Measurements from ENCODE around the gene CD52. TPM values are rescaled to one million over a fixed set of nuclear protein-coding genes. Genes with fewer than 3 reads are reported as not detected.
A peak's percentile ranks its signal among the peaks of the same experiment; 100 is the strongest.
"Not testable (repeated sequence)": the region's sequence is repeated elsewhere in the genome, so short reads cannot be mapped to it uniquely, and the experiment has no call there.

The CD52 gene
- total RNA-seq, 4 donors from 2014 or later, result 4.8 TPM; not detected in 3

DNA sequence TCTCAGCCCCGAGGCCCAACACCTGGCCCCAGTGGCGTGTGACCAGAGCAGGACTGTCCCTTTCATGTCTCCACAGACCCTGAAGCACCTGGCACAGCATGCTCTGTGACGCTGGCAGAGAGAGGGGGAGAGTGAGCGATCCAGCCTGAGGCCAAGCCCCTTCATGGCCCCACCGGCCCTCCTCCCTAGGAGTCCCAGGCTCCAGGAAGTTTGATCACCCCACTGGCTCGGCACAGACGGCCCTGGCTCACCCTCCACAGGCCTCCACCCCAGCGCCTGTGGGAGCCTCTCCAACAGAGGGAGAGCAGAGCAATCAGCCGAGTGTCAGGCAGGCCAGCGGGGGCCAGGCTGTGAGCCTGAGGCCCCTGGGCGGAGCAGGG is 26.9 kb upstream of the CD52 start:
- peak overlapping the region in 3 of 4 donors; percentile 35 to 72 (median 42) for H3K27ac ChIP-seq
- H3K4me1 ChIP-seq, result peaks cover 0 to 65% (median 25%) of the 10 kb centered on the region in 4 donors
- no peak for DNase-seq (ENCODE audit: low spot score in 2 of 2)
- peaks cover 0 to 20% (median 0%) of the 10 kb centered on the region in 3 donors for H3K36me3 ChIP-seq
- no peaks in the 10 kb centered on the region for H3K27me3 ChIP-seq
- no peaks in the 10 kb centered on the region for H3K9me3 ChIP-seq
- TF ChIP-seq POLR2A (IDR thresholded peaks at IDR 0.05) (no peak), EP300 (IDR thresholded peaks at IDR 0.05) (no peak)
- TF ChIP-seq, protein P1, sequence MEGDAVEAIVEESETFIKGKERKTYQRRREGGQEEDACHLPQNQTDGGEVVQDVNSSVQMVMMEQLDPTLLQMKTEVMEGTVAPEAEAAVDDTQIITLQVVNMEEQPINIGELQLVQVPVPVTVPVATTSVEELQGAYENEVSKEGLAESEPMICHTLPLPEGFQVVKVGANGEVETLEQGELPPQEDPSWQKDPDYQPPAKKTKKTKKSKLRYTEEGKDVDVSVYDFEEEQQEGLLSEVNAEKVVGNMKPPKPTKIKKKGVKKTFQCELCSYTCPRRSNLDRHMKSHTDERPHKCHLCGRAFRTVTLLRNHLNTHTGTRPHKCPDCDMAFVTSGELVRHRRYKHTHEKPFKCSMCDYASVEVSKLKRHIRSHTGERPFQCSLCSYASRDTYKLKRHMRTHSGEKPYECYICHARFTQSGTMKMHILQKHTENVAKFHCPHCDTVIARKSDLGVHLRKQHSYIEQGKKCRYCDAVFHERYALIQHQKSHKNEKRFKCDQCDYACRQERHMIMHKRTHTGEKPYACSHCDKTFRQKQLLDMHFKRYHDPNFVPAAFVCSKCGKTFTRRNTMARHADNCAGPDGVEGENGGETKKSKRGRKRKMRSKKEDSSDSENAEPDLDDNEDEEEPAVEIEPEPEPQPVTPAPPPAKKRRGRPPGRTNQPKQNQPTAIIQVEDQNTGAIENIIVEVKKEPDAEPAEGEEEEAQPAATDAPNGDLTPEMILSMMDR (IDR thresholded peaks at IDR 0.05), result no peak
- WGBS, 2 donors, result 73 to 76% methylated on average over 5 to 8 of the region's 11 CpGs
- H3K4me3 ChIP-seq, result no peak overlapping the region

DNA sequence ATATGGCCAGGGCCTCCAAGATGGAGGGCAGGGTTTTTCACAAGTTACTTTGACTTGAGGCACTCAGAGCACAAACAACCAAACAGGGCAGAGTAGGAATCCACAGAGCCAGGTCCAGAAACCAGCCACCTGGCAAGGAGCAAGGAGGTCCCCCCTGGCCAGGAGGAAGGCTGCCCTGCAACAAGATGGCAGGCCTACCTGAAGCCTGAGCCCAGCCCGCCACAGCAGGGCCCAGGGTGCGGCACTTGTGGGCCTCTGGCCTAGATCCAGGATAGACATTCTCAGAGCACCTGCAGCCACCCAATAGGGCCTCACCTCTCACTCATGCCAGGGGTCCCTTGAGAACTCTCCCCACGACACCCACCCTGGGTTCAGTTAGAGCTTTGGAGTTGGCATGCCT is 26.3 kb upstream of the CD52 start:
- Histone ChIP-seq H3K36me3 (peaks cover 0 to 26% (median 0%) of the 10 kb centered on the region in 3 donors), H3K27me3 (no peaks in the 10 kb centered on the region), H3K27ac (peak overlapping the region in 3 of 4 donors; percentile 35 to 72 (median 42)), H3K4me1 (peaks cover 0 to 59% (median 20%) of the 10 kb centered on the region in 4 donors), H3K9me3 (no peaks in the 10 kb centered on the region), H3K4me3 (no peak overlapping the region)
- TF ChIP-seq POLR2A (IDR thresholded peaks at IDR 0.05) (no peak), EP300 (IDR thresholded peaks at IDR 0.05) (no peak)
- TF ChIP-seq, protein P1 (IDR thresholded peaks at IDR 0.05), result no peak
- WGBS, 2 donors, result 91 to 96% methylated on average over 3 of the region's 3 CpGs
- DNase-seq (ENCODE audit: low spot score in 2 of 2), result no peak

DNA sequence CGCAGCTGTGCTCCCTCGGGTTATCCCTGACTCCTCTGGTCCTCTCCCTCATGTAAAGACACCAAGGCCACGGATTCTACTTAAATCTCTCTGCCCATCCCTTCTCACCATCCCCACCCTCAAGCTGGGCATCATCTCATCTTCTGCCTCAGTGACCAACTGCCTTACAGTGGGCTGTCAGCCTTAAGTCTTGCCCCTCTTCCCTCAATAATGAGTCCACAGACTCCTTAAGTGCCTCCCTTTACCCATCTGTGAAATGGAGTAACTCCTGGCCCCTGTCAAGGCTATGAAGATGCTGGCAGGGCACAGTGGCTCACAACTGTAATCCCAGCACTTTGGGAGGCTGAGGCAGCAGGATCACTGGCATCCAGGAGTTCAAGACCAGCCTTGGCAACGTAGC is 25.8 kb upstream of the CD52 start:
- whole genome bisulfite sequencing, 2 donors, result 74 to 88% methylated on average over 4 of the region's 4 CpGs
- no peak for DNase-seq (ENCODE audit: low spot score in 2 of 2)
- no peak overlapping the region for H3K4me3 ChIP-seq

DNA sequence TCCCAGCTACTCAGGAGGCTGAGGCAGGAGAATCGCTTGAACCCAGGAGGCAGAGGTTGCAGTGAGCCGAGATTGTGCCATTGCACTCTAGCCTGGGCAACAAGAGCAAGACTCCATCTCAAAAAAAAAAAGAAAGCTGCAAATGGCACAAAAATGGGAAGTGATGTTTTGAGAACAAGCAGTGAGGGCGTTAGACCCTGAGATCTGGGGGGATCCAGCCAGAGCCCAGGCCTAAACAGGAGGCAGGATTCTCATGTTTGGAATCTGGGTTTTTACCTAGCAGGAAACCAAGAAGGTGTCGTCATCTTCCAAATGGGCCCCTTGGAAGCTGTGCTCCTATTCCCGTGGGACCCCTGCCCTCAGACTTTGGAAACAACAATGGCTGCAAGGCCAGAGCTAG is 25.0 kb upstream of the CD52 start:
- not testable (repeated sequence) for DNase-seq (ENCODE audit: low spot score in 2 of 2); H3K27me3 ChIP-seq; H3K9me3 ChIP-seq; H3K27ac ChIP-seq; H3K4me3 ChIP-seq
- peaks cover 0 to 39% (median 0%) of the 10 kb centered on the region in 3 donors for H3K36me3 ChIP-seq
- WGBS, 2 donors, result 85 to 90% methylated on average over 5 of the region's 5 CpGs
- peaks cover 0 to 48% (median 17%) of the 10 kb centered on the region in 4 donors for H3K4me1 ChIP-seq

More for the DNA sequence above, 25.8 kb upstream of the CD52 start:
- Histone ChIP-seq H3K9me3 (no peaks in the 10 kb centered on the region), H3K27me3 (no peaks in the 10 kb centered on the region), H3K4me1 (peaks cover 0 to 54% (median 19%) of the 10 kb centered on the region in 4 donors), H3K36me3 (peaks cover 0 to 31% (median 0%) of the 10 kb centered on the region in 3 donors), H3K27ac (peak overlapping the region in 1 of 4 donors; percentile 72)
- no peak for TF ChIP-seq EP300 (IDR thresholded peaks at IDR 0.05)
- TF ChIP-seq, protein P1 (IDR thresholded peaks at IDR 0.05), result no peak
- TF ChIP-seq POLR2A (IDR thresholded peaks at IDR 0.05), result no peak

DNA sequence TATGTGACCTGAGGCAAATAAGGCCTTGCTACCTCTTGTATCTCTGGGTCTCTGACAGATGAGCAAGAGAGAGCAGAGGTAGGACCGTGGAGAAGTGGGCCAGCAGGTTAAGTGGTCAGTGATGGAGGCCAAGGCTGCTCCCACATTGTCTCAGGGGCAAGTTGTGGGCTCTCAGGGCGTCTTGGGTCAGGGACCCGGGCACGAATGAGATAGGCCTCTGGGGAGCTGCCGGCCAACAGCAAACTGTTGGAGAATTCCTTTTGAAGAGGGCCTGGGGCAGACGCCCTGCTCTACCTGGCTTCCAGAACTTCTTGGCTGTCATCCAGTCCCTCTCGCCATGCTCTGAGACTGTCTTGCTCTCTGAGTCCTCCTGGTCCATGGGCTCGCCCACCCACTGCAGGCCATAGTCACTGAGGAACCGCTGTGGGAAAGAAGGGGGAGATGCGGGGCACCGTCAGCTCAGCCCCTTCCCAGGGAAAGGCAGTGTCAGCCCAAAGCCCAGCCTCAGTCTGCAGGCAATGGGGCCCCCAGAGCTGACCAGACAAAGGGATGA is 23.8 kb upstream of the CD52 start:
- Histone ChIP-seq H3K27ac (no peak overlapping the region), H3K4me3 (no peak overlapping the region), H3K9me3 (no peaks in the 10 kb centered on the region), H3K36me3 (peaks cover 0 to 40% (median 0%) of the 10 kb centered on the region in 3 donors), H3K27me3 (no peaks in the 10 kb centered on the region), H3K4me1 (peaks cover 0 to 36% (median 11%) of the 10 kb centered on the region in 4 donors)
- DNase-seq (ENCODE audit: low spot score in 2 of 2), result no peak
- no peak for TF ChIP-seq EP300 (IDR thresholded peaks at IDR 0.05)
- no peak for TF ChIP-seq POLR2A (IDR thresholded peaks at IDR 0.05)
- TF ChIP-seq, protein P1 (IDR thresholded peaks at IDR 0.05), result no peak
- 76 to 86% methylated on average over 11 of the region's 11 CpGs for WGBS, 2 donors
